NCI-H1105 (cell line): ENCODE results near the gene BTBD9.
"Not testable (repeated sequence)": the region's sequence is repeated elsewhere in the genome, so short reads cannot be mapped to it uniquely, and the experiment has no call there.

Experiments
- DNase-seq: peaks from one replicate; lab custom pipeline; 2025; lab: John Stamatoyannopoulos, UW

BTBD9 gene

DNA sequence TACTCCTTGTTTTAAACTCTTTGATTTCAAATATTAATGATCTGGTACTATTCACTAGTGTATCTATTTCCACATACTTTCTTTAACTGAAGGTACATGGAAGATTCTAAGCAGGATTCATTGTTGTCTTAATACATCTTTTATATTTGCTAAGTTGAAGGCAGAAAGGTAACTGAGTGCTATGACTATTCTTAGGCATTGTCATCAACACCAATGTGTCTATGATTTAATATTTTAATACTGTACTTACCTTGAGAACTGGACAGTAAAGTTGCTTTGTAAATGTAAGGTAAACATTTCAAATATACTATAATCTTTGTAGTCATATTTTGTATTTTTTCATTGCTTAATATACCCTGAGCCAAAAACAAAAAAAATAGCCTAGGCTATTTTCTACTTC lies 8.9 kb upstream of the BTBD9 start:
- DNase-seq = no peak

- no peak for DNase-seq
Measured at GRCh38 chr6:38646166-38646878, 6.6 kb upstream of the BTBD9 start.

- no peak for DNase-seq
Measured at GRCh38 chr6:38644951-38645350, 5.2 kb upstream of the BTBD9 start.

- DNase-seq = no peak
Measured at GRCh38 chr6:38640216-38640909, 634 bp upstream of the BTBD9 start.

GRCh38 chr6:38638941-38639497 lies 710 bp downstream of the BTBD9 start:
- peak; percentile 12 for DNase-seq

GRCh38 chr6:38637756-38638155 lies 2.0 kb downstream of the BTBD9 start:
- DNase-seq = no peak

DNA sequence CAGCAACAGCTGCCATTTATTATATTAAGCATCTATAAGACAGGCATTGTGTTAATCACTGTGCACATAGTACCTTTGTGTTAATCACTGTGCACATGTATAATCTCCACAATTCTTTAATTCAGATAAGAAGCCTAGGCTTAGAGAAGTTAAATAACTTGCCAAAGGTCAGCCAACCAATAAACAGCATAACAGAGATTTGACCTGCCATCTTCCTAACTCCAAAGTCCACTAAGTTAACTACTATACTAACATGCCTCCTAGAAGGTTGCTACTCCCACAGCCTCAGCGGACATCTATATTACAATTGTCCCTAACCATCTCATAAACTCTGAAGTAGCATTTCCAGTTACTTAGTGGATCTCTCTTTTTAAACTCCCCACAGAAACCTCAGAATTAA lies 3.7 kb downstream of the BTBD9 start:
- DNase-seq = no peak

GRCh38 chr6:38634518-38634917 lies 5.2 kb downstream of the BTBD9 start:
- no peak for DNase-seq

GRCh38 chr6:38632490-38632889 lies 7.2 kb downstream of the BTBD9 start:
- DNase-seq = no peak

- DNase-seq = no peak
Measured at GRCh38 chr6:38631186-38631783, 8.4 kb downstream of the BTBD9 start.

DNA sequence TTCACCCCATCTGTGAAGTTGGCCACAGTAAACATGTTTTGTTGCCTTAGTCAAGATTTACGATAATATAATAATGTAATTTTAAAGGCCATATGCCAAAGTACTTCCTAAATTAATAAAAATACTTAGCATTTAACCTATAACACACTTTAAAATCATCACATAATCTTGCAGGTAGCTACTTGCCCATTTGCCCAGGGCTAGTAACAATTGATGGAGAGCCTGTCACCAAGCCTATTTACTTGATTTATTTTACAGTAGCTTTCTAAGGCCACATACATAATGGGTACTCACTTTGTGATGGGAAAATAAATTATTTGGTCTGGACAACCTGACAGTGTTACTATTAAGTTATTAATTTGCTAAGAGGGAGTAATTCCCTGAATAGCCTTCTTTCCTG lies 14.5 kb downstream of the BTBD9 start:
- peak; percentile 8 for DNase-seq

GRCh38 chr6:38619342-38619741 lies 20.4 kb downstream of the BTBD9 start:
- DNase-seq = not testable (repeated sequence)

GRCh38 chr6:38618301-38618700 lies 21.4 kb downstream of the BTBD9 start:
- not testable (repeated sequence) for DNase-seq

DNA sequence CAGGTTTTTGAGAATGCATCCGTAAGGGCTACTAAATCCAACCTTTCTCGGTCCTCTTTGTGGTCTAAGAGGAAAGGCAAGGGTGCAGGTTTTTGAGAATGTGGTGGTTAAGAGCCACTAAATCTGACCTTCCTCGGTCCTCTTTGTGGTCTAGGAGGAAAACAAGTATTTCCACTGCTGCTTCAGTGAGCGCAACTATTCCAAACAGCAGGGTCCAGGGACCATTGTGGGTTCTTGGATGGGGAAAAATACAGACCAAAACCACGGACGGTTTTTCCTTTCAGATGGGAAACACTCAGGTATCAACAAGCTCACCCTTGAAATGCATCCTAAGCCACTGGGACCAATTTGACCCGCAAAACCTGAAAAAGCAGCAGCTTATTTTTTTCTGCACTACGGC lies 21.9 kb downstream of the BTBD9 start:
- no peak for DNase-seq

GRCh38 chr6:38612143-38612965 lies 27.4 kb downstream of the BTBD9 start:
- no peak for DNase-seq

DNA sequence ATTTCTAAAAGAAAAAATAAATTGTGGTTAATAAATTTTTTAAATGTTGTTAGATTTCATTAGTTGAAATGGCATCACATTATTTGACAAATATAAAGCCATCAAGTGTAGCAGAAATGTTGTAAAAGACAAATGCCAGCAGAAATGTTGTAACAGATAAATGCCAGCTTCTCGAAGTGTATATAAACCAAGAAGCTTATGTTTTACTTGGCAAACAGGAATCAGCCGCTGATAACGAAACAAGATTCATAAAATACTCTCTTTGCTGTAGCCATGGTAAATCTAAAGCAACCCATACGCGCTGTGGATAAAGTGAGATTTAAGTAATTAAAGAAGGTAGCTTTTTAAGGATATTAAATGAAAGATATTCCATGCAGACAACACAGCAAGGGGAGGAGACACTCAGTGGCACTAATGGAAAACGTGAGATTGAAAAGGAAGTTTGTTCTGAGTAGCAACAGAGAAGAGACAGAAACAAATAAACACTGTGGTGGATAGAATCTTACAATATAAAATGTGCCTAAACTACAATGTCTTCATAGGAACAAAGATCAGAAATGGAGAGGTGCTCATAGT lies 29.6 kb downstream of the BTBD9 start:
- no peak for DNase-seq

- no peak for DNase-seq
Measured at GRCh38 chr6:38604700-38605099, 35.0 kb downstream of the BTBD9 start.

DNA sequence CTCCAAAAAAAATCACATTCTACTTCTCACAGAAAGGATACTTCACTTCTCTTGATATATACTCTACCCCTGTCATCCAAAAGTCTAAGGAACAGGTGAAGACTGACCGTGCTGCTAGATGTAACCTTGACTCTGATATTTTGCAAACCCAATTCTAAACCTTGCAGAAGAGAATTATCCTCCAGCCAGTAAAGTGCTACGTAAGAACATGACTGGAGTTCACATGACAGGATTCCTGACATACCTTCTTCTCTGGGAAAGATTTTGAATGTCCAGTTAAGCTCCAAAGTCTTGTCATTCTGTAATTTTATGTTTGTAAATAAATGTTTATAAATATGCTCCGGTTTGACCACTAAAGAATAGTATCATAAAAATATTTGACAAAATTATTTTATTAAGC lies 35.8 kb downstream of the BTBD9 start:
- no peak for DNase-seq

DNA sequence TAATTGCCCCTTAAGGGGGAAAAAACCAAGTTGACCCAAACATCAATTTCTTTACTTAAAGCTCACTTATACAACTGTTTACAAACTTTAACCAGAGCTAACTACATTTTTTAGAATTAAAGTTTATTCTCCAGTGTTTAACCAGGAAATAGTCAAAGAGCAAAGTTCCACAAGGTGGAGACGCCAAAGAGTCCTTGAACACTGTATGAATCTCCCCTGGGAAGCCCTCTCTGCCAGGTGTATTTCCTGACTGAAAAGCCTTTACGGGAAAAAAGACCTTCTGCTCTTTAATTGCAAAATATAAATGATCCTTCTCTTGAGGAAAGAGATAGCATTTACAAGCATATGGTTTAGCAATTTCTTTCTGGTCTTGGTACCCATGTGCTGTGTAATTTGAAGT lies 36.2 kb downstream of the BTBD9 start:
- DNase-seq = no peak

DNA sequence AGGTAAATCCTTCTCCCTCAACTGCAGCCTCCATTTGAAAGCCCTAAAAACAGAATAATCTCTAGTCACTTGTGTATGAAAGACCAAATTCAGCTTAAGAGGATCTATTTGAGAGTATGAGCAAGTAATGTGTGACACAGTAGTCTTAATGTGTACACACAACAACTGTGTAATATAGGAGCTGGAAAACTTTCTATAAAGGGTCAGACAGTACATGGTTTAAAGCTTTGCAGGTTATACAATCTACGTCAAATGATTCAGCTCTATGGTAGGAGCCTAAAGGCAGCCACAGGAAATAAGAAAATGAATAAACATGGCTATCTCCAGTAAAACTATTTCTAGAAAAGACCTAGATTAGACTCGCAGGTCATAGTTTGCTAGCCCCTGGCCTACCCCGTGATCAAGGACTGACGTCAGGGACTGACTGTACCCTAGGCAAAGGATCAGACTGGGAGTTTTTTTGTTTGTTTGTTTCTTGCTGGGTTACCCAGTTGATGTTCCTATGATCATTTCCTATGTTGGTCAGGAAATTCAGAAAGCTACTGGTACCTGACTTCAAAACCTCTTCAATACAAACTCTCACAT lies 39.7 kb downstream of the BTBD9 start:
- DNase-seq = no peak

- peak; percentile 1 for DNase-seq
Measured at GRCh38 chr6:38599261-38599660, 40.5 kb downstream of the BTBD9 start.
